Measurements from ENCODE around the gene OSGIN1.

Gene OSGIN1

GRCh38 chr16:83970430-83970815 lies 17.4 kb downstream of the OSGIN1 start:
- TF ChIP-seq CTCF (IDR thresholded peaks at IDR 0.05; ENCODE audit: borderline replicate concordance, control extremely low read depth, extremely low read depth, insufficient read depth, missing control alignments) = no peak
- no peak for DNase-seq (ENCODE audit: low spot score)
- in situ Hi-C loops (cut with MboI; ENCODE audit: low sequenced_read_pairs, unreplicated experiment) = loop anchor here (10.0 to 25.0 kb wide), 3 partner anchors 92 to 517 kb away; partner anchors contain the start of gene TAF1C

GRCh38 chr16:83971165-83972130 lies 18.4 kb downstream of the OSGIN1 start:
- in situ Hi-C loops (cut with MboI; ENCODE audit: low sequenced_read_pairs, unreplicated experiment) = loop anchor here (10.0 to 25.0 kb wide), 3 partner anchors 91 to 516 kb away; partner anchors contain the start of gene TAF1C

GRCh38 chr16:83972256-83973008 lies 19.4 kb downstream of the OSGIN1 start:
- in situ Hi-C loops (cut with MboI; ENCODE audit: low sequenced_read_pairs, unreplicated experiment) = loop anchor here (10.0 to 25.0 kb wide), 3 partner anchors 90 to 515 kb away; partner anchors contain the start of gene TAF1C
- TF ChIP-seq CTCF (IDR thresholded peaks at IDR 0.05; ENCODE audit: borderline replicate concordance, control extremely low read depth, extremely low read depth, insufficient read depth, missing control alignments) = no peak
- DNase-seq (ENCODE audit: low spot score) = no peak

More at GRCh38 chr16:83971165-83972130, 18.4 kb downstream of the OSGIN1 start:
- TF ChIP-seq CTCF (IDR thresholded peaks at IDR 0.05; ENCODE audit: borderline replicate concordance, control extremely low read depth, extremely low read depth, insufficient read depth, missing control alignments) = no peak
- DNase-seq (ENCODE audit: low spot score) = no peak

GRCh38 chr16:83973077-83973476 lies 20.0 kb downstream of the OSGIN1 start:
- DNase-seq (ENCODE audit: low spot score) = no peak
- TF ChIP-seq CTCF (IDR thresholded peaks at IDR 0.05; ENCODE audit: borderline replicate concordance, control extremely low read depth, extremely low read depth, insufficient read depth, missing control alignments) = no peak
- in situ Hi-C loops (cut with MboI; ENCODE audit: low sequenced_read_pairs, unreplicated experiment) = loop anchor here (10.0 to 25.0 kb wide), 3 partner anchors 89 to 514 kb away; partner anchors contain the start of gene TAF1C

- TF ChIP-seq CTCF (IDR thresholded peaks at IDR 0.05; ENCODE audit: borderline replicate concordance, control extremely low read depth, extremely low read depth, insufficient read depth, missing control alignments) = no peak
- no peak for DNase-seq (ENCODE audit: low spot score)
- in situ Hi-C loops (cut with MboI; ENCODE audit: low sequenced_read_pairs, unreplicated experiment) = loop anchor here (10.0 to 25.0 kb wide), 3 partner anchors 89 to 514 kb away; partner anchors contain the start of gene TAF1C
Observed at GRCh38 chr16:83973581-83974385, 20.7 kb downstream of the OSGIN1 start.

Data from GM13976 (cell line).